B cell (primary cell): ENCODE results near the gene RASL11A.

Experiments used
- CTCF ChIP-seq: fragments of 200-600 bp; IDR thresholded peaks from one replicate; pipeline ENCODE4 v1.8.0; 2022; ENCODE audit warnings: antibody characterized with exemption, mild to moderate bottlenecking
- EZH2 ChIP-seq: IDR thresholded peaks from 2 replicates; pipeline ENCODE4 v1.6.1; 2012; ENCODE audit warnings: borderline replicate concordance, low read depth, mild to moderate bottlenecking, moderate library complexity, low read length; ENCODE audit not compliant: insufficient read depth, poor library complexity, severe bottlenecking

- TF ChIP-seq CTCF (no peak), EZH2 (no peak)
Observed at GRCh38 chr13:27251166-27252091, 19.2 kb upstream of the RASL11A start, which contains the start of gene RPL21.
